Stimulated activated naive CD8-positive, alpha-beta T cell treated with anti-CD3 and anti-CD28 coated beads, Interleukin-15, Interleukin-2, amounts not matched to agents 100 ng/mL and 50 ng/mL, for 24 hours (primary cell): ENCODE measurements around the gene NOD2.
A peak's percentile ranks its signal among the peaks of the same experiment; 100 is the strongest.

Experiments used
- H3K27ac Mint-ChIP-seq: one replicate; pipeline ENCODE4 v1.8.0; 2021; ENCODE audit warnings: mild to moderate bottlenecking, mixed read lengths
- H3K27me3 Mint-ChIP-seq: one replicate; pipeline ENCODE4 v1.8.0; 2021; ENCODE audit warnings: mixed read lengths
- H3K36me3 Mint-ChIP-seq: one replicate; pipeline ENCODE4 v1.8.0; 2021; ENCODE audit warnings: low read depth, mixed read lengths
- H3K4me1 Mint-ChIP-seq: one replicate; pipeline ENCODE4 v1.8.0; 2021; ENCODE audit warnings: low read depth, mixed read lengths
- H3K4me3 Mint-ChIP-seq: one replicate; pipeline ENCODE4 v1.8.0; 2021; ENCODE audit warnings: mild to moderate bottlenecking, mixed read lengths
- H3K9me3 Mint-ChIP-seq: one replicate; pipeline ENCODE4 v1.8.0; 2021; ENCODE audit warnings: mixed read lengths

The NOD2 gene

DNA sequence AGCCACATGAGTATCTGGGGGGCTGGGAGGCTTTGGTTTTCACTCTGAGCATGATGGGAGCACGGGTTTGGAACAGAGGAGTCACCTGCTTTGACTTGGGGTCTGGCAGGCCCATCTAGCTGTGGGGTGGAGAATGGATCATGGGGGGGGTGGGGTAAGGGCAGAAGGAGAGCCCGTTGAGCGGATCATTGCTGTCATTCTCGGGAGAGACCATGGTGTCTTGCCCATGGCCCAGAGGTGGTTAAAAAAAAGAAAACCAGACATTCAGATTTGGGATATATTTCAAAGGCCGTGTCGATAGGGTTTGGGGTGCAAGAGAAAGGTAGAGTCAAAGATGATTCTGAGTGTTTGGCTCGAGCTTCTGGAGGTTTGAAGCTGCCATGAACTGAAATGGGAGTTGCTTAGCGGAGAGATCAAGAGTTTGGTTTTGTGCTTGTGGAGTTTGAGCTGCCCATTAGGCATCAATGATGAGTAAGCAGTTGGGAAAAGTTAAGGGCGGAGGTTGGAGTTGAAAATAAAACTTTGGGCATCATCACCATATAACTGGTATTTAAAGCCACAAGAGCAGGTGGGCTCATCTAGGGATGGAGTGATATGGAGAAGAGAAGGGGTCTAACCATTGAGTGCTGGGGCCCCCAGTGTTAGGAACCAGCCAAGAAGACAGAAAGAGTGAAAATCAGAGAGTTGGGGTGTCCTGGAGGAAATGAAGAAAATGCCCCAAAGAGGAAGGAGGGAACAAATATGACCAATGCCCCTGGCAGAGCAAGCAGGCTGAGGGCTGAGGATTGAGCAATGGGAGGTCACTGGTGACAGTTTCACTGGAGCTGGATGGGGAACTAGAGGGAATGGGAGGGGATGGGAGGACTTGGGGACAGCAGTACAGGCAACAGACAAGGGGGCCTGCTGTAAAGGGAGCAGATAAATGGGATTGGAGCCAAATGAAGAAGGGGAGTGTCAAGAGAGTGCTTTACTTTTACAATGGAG lies 1.9 kb downstream of the NOD2 start:
- H3K27ac Mint-ChIP-seq, result peak overlapping the region; percentile 0
- no peaks in the 10 kb centered on the region for H3K36me3 Mint-ChIP-seq
- peaks cover 92% of the 10 kb centered on the region for H3K4me1 Mint-ChIP-seq
- H3K4me3 Mint-ChIP-seq, result peak overlapping the region; percentile 5
- peaks cover 4% of the 10 kb centered on the region for H3K27me3 Mint-ChIP-seq
- H3K9me3 Mint-ChIP-seq, result no peaks in the 10 kb centered on the region

DNA sequence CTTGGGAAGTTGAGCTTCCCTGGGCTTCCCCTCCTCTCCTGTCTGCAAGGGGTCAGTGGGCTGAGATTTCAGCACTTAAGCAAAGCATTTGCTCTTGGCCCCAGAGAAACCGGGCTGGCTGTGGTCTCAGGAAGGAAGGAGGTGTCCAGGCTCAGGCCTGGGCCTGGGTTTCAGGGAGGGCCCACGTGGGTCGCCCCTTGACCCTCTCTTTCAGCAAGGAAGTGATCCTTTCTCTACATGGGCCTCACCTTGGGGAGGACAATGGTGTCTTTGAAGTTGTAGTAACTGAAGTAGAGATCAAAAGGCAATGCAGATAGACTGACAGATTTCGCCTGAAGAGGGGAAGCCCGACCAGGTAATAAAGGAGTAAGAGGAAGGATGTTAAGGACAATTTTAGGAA lies 2.7 kb downstream of the NOD2 start:
- Mint-ChIP-seq H3K36me3 (peaks cover 4% of the 10 kb centered on the region), H3K4me3 (no peak overlapping the region), H3K27me3 (peaks cover 4% of the 10 kb centered on the region), H3K27ac (peak overlapping the region; percentile 93), H3K4me1 (peaks cover 93% of the 10 kb centered on the region), H3K9me3 (no peaks in the 10 kb centered on the region)

DNA sequence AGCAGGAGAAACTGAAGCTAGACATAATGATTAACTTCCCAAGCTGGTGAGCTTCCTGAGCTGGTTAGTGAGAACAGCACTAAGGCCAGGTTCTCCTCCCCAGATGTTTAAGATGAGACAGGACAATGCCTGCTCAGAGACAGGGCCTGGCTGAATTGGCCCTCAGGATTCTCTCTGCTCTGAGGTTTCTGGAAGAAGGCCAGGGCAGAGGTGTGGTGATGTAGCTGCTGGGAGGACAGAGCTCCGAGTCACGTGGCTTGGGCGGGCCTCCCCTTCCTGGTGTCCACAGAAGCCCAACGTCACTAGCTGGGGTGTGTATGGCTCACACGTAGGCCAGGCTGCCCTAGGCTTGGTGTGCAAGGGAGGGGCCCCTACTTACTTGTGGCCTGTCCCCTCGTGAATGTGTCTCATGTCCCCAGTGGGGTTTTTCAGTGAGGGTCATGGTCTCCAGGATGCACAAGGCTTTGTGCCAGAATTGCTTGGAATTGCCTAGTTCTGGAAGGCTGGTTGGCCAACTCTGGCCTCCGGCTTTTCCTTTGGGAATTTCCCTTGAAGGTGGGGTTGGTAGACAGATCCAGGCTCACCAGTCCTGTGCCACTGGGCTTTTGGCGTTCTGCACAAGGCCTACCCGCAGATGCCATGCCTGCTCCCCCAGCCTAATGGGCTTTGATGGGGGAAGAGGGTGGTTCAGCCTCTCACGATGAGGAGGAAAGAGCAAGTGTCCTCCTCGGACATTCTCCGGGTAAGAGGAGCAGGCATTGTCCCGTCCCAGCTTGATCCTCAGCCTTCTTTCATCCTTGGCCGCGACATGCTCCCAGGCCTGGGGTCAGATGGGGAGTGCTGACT lies 3.4 kb downstream of the NOD2 start:
- peak overlapping the region; percentile 93 for H3K27ac Mint-ChIP-seq
- no peak overlapping the region for H3K4me3 Mint-ChIP-seq
- H3K4me1 Mint-ChIP-seq, result peaks cover 92% of the 10 kb centered on the region
- peaks cover 4% of the 10 kb centered on the region for H3K27me3 Mint-ChIP-seq
- H3K9me3 Mint-ChIP-seq, result no peaks in the 10 kb centered on the region
- peaks cover 9% of the 10 kb centered on the region for H3K36me3 Mint-ChIP-seq

DNA sequence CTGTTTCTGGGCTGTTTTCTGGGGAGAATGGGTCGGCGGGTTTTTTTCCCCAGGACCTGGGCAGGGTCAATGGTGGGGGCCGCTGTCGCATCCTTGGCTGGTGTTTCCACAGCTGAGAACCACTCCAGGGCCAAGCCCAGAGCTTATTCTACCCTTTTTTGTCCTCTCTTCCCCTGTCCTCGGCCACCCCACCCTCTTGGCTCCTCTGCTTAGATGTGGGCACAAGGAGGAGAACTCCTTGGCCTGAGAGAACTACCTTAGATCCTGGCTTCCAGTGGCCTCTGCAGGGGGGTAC lies 4.0 kb downstream of the NOD2 start:
- Mint-ChIP-seq H3K4me1 (peaks cover 90% of the 10 kb centered on the region), H3K4me3 (peak overlapping the region; percentile 81), H3K9me3 (no peaks in the 10 kb centered on the region), H3K27me3 (peaks cover 4% of the 10 kb centered on the region), H3K36me3 (peaks cover 9% of the 10 kb centered on the region), H3K27ac (peak overlapping the region; percentile 93)

DNA sequence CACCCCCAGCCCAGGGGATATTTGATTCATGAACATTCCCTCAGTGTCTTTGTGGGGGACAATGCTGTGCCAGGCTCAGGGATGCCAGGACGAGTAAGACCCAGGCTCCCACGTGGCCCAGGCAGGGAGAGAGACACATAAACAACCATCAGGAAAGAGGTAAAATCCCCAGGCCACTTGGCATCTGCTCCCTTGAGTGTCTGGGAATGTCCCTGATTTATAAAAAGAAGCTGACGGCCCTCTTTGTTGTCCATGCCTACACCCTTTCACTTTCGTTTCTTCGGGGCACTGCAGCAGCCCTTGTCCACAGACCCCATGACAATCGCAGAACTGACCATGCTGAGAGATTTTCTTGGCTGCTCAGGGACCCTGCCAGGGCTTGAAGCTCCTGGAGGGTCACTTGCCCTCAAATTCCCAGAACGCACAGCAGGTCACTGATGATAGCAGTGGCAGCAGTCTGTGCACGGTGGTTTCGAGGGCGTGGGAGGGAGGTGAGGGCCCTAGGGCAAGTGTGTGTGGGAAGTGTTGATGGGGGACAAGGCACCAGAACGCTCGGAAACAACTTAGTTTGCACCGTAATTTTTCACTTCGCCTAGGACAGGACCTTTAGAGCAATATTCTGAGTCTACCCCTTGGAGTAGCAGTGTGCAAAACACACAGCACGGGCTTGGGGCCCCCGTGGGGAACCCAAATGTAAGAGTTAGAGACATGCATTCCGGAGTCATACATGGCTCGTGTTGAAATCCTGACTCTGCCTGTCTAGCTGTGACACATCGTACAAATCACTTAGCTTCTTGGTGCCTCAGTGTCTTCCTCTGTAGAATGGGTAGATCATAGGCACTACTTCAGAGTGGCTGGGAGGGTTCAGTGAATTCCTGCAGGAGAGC lies 4.7 kb downstream of the NOD2 start:
- Mint-ChIP-seq H3K36me3 (peaks cover 9% of the 10 kb centered on the region), H3K27me3 (peaks cover 4% of the 10 kb centered on the region), H3K4me3 (peak overlapping the region; percentile 81), H3K27ac (peak overlapping the region; percentile 93), H3K9me3 (no peaks in the 10 kb centered on the region), H3K4me1 (peaks cover 90% of the 10 kb centered on the region)

DNA sequence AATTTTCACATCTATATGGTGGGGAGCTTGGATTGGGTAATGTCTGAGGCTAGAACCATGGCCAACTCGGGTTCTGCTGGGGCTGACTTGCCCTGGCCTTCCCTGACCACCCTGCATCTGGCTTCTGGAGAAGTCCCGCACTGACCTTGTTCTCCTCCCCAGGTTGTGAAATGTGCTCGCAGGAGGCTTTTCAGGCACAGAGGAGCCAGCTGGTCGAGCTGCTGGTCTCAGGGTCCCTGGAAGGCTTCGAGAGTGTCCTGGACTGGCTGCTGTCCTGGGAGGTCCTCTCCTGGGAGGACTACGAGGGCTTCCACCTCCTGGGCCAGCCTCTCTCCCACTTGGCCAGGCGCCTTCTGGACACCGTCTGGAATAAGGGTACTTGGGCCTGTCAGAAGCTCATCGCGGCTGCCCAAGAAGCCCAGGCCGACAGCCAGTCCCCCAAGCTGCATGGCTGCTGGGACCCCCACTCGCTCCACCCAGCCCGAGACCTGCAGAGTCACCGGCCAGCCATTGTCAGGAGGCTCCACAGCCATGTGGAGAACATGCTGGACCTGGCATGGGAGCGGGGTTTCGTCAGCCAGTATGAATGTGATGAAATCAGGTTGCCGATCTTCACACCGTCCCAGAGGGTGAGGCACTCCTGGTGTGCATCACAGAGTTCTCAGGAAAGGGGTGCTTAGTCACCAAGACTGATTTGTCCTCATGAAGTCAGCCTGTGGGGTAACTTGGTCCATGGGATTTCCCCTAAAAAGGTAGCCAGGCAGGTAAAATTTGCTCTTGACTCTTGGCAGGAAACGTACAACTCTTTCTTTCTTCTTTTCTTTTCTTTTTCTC lies 6.1 kb downstream of the NOD2 start:
- Mint-ChIP-seq H3K27me3 (peaks cover 2% of the 10 kb centered on the region), H3K27ac (peak overlapping the region; percentile 93), H3K36me3 (peaks cover 19% of the 10 kb centered on the region), H3K4me1 (peaks cover 81% of the 10 kb centered on the region), H3K4me3 (peak overlapping the region; percentile 81), H3K9me3 (peaks cover 8% of the 10 kb centered on the region)

DNA sequence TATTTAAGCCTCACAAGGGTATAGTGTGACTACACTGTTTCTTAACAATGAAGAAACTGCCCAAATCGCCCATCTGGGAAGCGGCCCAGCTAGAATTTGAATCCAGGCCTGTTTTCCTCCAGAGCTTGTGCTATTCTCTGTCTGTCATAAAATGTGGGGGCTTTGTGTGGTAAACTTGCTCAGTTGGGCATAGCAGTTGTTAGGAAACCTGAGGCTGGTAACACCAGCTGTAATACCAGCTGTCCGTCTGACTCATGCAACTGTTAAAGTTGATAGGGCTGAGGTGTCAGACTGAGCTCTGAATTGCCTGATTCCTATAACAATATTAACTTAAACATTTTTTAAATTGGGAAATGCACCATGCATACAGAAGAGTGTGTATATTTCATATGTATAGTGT lies 9.3 kb downstream of the NOD2 start:
- H3K4me3 Mint-ChIP-seq, result no peak overlapping the region
- H3K27me3 Mint-ChIP-seq, result no peaks in the 10 kb centered on the region
- peaks cover 72% of the 10 kb centered on the region for H3K4me1 Mint-ChIP-seq
- peaks cover 21% of the 10 kb centered on the region for H3K9me3 Mint-ChIP-seq
- H3K36me3 Mint-ChIP-seq, result peaks cover 30% of the 10 kb centered on the region
- H3K27ac Mint-ChIP-seq, result peak overlapping the region; percentile 38

DNA sequence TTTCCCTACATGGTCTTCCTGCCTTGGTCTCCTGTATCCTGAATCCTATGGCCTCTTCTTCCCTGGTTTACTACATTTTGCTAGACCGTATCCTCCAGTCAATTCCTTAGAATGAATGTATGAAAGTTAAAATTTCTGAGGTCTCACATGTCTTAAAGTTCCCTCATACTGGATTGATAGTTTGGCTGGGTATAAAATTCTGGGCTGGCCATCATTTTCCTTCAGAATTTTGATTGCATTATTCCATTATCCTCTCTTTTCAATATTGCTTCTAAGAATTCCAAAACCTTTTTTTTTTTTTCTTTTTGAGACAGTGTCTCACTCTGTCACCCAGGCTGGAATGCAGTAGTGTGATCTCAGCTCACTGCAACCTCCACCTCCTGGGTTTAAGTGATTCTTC lies 10.8 kb downstream of the NOD2 start:
- Mint-ChIP-seq H3K36me3 (peaks cover 30% of the 10 kb centered on the region), H3K4me1 (peaks cover 72% of the 10 kb centered on the region), H3K9me3 (peaks cover 21% of the 10 kb centered on the region), H3K4me3 (no peak overlapping the region), H3K27me3 (no peaks in the 10 kb centered on the region), H3K27ac (no peak overlapping the region)

DNA sequence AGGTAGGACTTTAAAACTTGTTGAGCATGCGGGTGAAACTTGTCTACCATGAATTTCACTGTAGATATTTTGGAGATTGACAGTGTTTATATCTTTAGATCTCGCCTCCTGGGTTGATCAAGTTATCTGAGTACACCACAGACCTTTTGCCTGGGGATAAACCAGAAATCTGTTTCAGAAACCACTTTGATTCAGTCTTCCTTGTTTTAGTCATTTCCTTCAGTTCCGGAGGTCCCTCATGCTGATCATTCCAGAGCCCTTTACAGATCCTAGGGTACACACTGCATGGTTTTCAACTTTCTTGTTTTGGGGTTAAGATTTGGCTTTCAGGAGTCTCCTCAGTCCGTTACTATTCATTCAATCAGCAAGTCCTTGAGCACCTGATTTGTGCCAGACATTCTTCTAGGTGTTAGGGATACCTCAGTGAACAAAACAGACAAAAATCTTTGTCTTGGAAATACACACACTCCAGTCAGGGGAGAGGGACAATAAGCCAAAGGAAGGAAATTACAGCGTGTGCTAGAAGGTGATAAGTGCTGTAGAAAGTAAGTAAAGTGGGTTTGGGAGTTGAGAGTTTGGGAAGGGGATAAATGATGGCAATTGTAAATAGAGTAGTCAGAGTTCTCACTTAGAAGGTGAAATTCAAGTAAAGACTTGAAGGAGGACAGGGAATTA lies 12.2 kb downstream of the NOD2 start:
- no peak overlapping the region for H3K4me3 Mint-ChIP-seq
- H3K27ac Mint-ChIP-seq, result no peak overlapping the region
- H3K36me3 Mint-ChIP-seq, result peaks cover 30% of the 10 kb centered on the region
- no peaks in the 10 kb centered on the region for H3K27me3 Mint-ChIP-seq
- H3K4me1 Mint-ChIP-seq, result peaks cover 71% of the 10 kb centered on the region
- H3K9me3 Mint-ChIP-seq, result peaks cover 21% of the 10 kb centered on the region

DNA sequence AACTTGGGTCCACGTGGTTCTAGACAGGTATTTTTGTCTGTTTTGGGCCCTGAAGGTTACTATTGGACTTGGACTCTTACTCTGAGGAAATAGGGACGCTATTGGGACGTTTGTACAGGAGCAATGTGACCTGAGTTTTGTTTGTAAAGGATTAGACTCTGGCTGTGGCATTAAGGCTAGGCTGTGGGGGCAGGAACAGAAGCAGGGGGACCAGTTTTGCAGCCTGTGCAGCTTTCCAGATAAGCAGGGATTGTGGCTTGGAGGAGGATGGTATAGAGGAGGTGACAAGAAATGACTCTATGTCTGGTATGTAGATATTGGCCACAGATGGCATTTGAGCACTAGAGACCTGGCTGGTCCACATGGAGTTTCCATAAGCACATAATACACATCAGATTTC lies 12.8 kb downstream of the NOD2 start:
- H3K4me3 Mint-ChIP-seq, result no peak overlapping the region
- peaks cover 21% of the 10 kb centered on the region for H3K9me3 Mint-ChIP-seq
- peak overlapping the region; percentile 22 for H3K27ac Mint-ChIP-seq
- H3K36me3 Mint-ChIP-seq, result peaks cover 25% of the 10 kb centered on the region
- no peaks in the 10 kb centered on the region for H3K27me3 Mint-ChIP-seq
- H3K4me1 Mint-ChIP-seq, result peaks cover 65% of the 10 kb centered on the region

DNA sequence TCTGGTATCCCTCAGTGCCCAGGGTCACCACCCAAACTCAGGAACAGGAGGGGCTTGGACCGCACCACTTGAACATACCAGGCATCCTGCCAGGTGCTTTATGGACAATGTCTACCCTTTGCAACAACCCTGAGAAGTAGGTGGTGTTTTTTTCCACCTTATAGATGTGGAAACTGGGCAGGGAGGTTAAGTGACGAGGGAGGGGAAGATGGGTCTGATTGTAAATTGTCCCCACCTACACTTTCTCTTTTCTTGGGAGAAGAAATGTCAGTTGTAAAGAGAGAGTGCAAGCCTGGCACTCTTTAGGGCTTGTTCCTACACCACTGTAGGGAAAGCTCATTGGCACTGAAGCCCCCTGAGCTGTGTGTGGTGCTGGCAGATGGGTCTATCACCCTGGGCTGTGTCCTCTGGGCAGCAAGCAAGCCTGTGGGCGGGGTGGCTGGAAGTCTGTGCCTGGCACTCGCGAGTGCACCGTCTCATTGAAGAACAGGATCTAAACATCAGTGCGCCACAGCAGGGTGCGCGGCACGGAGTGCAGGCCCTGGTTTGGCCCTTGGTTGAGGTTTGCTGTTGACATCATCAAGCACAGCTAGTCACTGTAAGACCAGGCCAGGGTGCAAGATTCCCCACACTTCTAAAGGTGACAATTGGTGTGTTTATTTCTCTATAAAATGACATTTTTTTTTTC lies 15.1 kb downstream of the NOD2 start:
- peak overlapping the region; percentile 56 for H3K4me3 Mint-ChIP-seq
- H3K36me3 Mint-ChIP-seq, result peaks cover 22% of the 10 kb centered on the region
- H3K27ac Mint-ChIP-seq, result peak overlapping the region; percentile 87
- no peaks in the 10 kb centered on the region for H3K27me3 Mint-ChIP-seq
- H3K4me1 Mint-ChIP-seq, result peaks cover 54% of the 10 kb centered on the region
- peaks cover 21% of the 10 kb centered on the region for H3K9me3 Mint-ChIP-seq

DNA sequence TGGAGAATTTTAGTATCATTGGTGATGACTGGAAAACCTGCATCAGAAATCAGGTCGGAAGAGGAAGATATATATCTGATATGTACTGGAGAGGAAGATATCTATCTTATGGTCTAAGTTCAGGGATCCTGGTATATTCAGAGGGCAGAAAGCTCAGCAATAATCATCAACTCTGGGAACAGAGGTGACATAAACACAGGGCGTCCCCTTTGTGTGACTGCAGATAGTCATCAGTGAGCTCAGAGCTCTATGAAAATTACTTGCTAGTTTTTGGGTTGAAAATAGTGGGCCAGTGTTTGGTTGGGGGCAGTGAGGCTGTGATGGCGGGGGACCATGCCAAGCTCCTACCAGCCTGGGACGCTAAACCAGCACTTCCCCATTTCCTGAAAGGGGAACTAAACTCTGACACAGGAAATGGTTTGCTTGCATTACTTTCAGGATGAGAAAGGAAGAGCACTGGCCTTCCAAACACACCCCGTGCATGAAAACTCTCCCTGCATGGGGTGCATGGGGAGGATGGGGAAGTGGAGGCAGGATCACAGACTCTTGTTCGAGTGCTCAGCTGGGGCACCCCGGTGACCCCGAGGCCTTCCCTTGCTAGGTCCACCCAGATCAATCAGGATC lies 15.8 kb downstream of the NOD2 start:
- Mint-ChIP-seq H3K4me3 (peak overlapping the region; percentile 56), H3K4me1 (peaks cover 54% of the 10 kb centered on the region), H3K36me3 (peaks cover 15% of the 10 kb centered on the region), H3K9me3 (peaks cover 15% of the 10 kb centered on the region), H3K27ac (peak overlapping the region; percentile 87), H3K27me3 (no peaks in the 10 kb centered on the region)

DNA sequence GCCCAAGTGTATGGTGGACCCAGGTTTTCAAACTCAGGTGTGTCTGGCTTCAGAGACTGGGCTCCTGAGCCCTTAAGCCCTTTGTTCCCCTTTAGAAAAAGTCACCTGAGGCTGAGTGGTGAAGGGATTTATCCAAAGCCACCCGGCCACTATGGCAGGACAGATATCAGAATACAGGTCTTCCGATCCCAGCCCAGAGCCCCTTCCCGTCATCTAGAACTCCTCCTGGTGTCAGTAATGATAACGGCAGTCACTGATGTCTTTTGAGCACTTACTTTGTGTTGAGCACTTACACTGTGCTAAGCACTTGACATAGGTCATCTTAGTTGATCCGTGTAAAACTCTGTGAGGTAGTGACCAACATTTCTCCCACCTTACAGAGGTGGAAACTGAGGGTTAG lies 16.6 kb downstream of the NOD2 start:
- H3K36me3 Mint-ChIP-seq, result peaks cover 9% of the 10 kb centered on the region
- peak overlapping the region; percentile 14 for H3K27ac Mint-ChIP-seq
- no peaks in the 10 kb centered on the region for H3K27me3 Mint-ChIP-seq
- peaks cover 55% of the 10 kb centered on the region for H3K4me1 Mint-ChIP-seq
- H3K4me3 Mint-ChIP-seq, result no peak overlapping the region
- peaks cover 10% of the 10 kb centered on the region for H3K9me3 Mint-ChIP-seq
